NB4 (cell line): ENCODE measurements around the gene GPC1.

Experiments used
- MAX ChIP-seq: IDR thresholded peaks from 2 replicates; pipeline ENCODE4 v1.6.1; 2011; ENCODE audit warnings: low read depth, low read length
- TF ChIP-seq, protein P1 (sequence below): IDR thresholded peaks from one replicate; pipeline ENCODE4 v1.5.1; 2012; ENCODE audit warnings: low read depth, low read length

DNA sequence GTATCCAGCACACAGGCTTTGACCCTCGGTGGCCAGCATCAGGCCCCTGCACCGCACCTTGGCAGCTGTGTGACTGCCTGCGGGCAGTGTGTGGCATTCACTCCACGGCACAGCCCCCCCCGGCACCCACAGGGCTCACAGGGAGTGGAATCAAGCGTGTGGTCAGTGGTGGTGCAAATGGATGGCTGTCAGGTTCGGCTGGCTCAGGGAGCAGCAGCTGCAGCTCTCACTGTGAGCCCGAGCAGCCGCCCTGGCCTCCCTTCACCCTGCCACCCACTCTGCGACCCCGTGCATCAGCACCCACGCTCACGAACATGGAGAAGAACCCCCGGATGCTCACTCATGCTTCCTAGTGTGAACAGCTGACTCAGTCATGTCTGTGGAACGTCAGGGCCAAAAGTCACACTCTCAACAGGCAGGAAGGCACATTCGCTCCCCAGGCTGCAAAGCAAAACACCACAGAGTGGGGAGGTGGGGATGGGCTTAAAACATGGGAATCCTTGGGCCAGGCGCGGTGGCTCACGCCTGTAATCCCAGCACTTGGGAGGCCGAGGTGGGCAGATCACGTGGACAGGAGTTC is 41.5 kb upstream of the GPC1 start:
- TF ChIP-seq, protein P1, sequence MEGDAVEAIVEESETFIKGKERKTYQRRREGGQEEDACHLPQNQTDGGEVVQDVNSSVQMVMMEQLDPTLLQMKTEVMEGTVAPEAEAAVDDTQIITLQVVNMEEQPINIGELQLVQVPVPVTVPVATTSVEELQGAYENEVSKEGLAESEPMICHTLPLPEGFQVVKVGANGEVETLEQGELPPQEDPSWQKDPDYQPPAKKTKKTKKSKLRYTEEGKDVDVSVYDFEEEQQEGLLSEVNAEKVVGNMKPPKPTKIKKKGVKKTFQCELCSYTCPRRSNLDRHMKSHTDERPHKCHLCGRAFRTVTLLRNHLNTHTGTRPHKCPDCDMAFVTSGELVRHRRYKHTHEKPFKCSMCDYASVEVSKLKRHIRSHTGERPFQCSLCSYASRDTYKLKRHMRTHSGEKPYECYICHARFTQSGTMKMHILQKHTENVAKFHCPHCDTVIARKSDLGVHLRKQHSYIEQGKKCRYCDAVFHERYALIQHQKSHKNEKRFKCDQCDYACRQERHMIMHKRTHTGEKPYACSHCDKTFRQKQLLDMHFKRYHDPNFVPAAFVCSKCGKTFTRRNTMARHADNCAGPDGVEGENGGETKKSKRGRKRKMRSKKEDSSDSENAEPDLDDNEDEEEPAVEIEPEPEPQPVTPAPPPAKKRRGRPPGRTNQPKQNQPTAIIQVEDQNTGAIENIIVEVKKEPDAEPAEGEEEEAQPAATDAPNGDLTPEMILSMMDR = no peak
- no peak for TF ChIP-seq MAX
